ENCODE measurements around the gene TRIM31. TPM values are rescaled to one million over a fixed set of nuclear protein-coding genes. Genes with fewer than 3 reads are reported as not detected.
A peak's percentile ranks its signal among the peaks of the same experiment; 100 is the strongest.

Gene TRIM31
- total and polyA plus RNA-seq, 4 donors: 0.16 to 1.3 (median 0.48) TPM

DNA sequence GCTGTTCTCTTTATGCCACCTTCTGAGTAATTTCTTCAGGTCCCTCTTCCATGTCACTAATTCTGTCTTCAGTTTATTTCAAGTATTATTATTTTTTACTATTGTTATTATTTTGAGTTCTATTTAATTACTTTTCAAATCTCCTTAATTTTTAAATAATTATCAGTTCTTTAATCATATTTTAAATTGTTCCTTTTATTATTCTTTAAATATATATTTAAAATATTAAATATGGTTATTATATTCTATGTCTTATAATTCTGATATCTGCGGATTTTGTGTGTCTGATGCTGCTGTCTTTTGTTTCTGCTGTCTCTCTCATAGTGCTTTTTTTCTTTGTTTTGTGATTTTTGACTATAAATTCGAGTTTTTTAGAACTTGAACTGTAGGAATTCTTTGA lies 49.6 kb downstream of the TRIM31 start (continued):
- TF ChIP-seq ZBTB33 (IDR thresholded peaks at IDR 0.05) (no peak), JUND (IDR thresholded peaks at IDR 0.05) (no peak), GABPA (IDR thresholded peaks at IDR 0.05 in 1 of 2, conservative IDR thresholded peaks at IDR 0.05 in 1 of 2) (no peak), YY1 (IDR thresholded peaks at IDR 0.05) (no peak), EGR1 (IDR thresholded peaks at IDR 0.05; ENCODE audit: low read depth in 2 of 2) (no peak), NR2F2 (IDR thresholded peaks at IDR 0.05) (no peak), TAF1 (conservative IDR thresholded peaks at IDR 0.05) (no peak), FOXA2 (IDR thresholded peaks at IDR 0.05) (no peak), RAD21 (IDR thresholded peaks at IDR 0.05) (no peak)
- TF ChIP-seq, protein P1, sequence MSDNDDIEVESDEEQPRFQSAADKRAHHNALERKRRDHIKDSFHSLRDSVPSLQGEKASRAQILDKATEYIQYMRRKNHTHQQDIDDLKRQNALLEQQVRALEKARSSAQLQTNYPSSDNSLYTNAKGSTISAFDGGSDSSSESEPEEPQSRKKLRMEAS (IDR thresholded peaks at IDR 0.05): no peak
- TF ChIP-seq, protein P2, sequence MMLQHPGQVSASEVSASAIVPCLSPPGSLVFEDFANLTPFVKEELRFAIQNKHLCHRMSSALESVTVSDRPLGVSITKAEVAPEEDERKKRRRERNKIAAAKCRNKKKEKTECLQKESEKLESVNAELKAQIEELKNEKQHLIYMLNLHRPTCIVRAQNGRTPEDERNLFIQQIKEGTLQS (IDR thresholded peaks at IDR 0.05): no peak

GRCh38 chr6:30062471-30063178 lies 50.3 kb downstream of the TRIM31 start:
- peak overlapping the region in 1 of 3 donors; percentile 52 for H3K4me3 ChIP-seq (ENCODE audit: low read depth in 1 of 3, low read length in 3 of 3)
- WGBS: 89% methylated on average over 7 of the region's 7 CpGs
- H3K36me3 ChIP-seq (ENCODE audit: control insufficient read depth in 4 of 4, insufficient read depth in 3 of 4, low read depth in 1 of 4, low read length in 3 of 4): peaks cover 0 to 7% (median 2%) of the 10 kb centered on the region in 4 donors
- H3K27ac ChIP-seq (ENCODE audit: low read depth in 1 of 2, low read length in 2 of 2): no peak overlapping the region
- H3K9ac ChIP-seq (ENCODE audit: low read depth in 1 of 2, low read length in 2 of 2): no peak overlapping the region
- TF ChIP-seq ZBTB33 (IDR thresholded peaks at IDR 0.05): no peak
- no peak for TF ChIP-seq GABPA (IDR thresholded peaks at IDR 0.05 in 1 of 2, conservative IDR thresholded peaks at IDR 0.05 in 1 of 2)
- no peak for TF ChIP-seq JUND (IDR thresholded peaks at IDR 0.05)
- no peak for TF ChIP-seq EGR1 (IDR thresholded peaks at IDR 0.05; ENCODE audit: low read depth in 2 of 2)
- TF ChIP-seq, protein P3, sequence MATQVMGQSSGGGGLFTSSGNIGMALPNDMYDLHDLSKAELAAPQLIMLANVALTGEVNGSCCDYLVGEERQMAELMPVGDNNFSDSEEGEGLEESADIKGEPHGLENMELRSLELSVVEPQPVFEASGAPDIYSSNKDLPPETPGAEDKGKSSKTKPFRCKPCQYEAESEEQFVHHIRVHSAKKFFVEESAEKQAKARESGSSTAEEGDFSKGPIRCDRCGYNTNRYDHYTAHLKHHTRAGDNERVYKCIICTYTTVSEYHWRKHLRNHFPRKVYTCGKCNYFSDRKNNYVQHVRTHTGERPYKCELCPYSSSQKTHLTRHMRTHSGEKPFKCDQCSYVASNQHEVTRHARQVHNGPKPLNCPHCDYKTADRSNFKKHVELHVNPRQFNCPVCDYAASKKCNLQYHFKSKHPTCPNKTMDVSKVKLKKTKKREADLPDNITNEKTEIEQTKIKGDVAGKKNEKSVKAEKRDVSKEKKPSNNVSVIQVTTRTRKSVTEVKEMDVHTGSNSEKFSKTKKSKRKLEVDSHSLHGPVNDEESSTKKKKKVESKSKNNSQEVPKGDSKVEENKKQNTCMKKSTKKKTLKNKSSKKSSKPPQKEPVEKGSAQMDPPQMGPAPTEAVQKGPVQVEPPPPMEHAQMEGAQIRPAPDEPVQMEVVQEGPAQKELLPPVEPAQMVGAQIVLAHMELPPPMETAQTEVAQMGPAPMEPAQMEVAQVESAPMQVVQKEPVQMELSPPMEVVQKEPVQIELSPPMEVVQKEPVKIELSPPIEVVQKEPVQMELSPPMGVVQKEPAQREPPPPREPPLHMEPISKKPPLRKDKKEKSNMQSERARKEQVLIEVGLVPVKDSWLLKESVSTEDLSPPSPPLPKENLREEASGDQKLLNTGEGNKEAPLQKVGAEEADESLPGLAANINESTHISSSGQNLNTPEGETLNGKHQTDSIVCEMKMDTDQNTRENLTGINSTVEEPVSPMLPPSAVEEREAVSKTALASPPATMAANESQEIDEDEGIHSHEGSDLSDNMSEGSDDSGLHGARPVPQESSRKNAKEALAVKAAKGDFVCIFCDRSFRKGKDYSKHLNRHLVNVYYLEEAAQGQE (IDR thresholded peaks at IDR 0.05): no peak
- TF ChIP-seq, protein P1 (IDR thresholded peaks at IDR 0.05): no peak
- TF ChIP-seq, protein P2 (IDR thresholded peaks at IDR 0.05): no peak
- TF ChIP-seq RAD21 (IDR thresholded peaks at IDR 0.05): no peak
- TF ChIP-seq HNF4G (IDR thresholded peaks at IDR 0.05): no peak
- TF ChIP-seq HNF4A (conservative IDR thresholded peaks at IDR 0.05): no peak
- no peak for TF ChIP-seq RXRA (IDR thresholded peaks at IDR 0.05)
- no peak for TF ChIP-seq SP1 (IDR thresholded peaks at IDR 0.05)
- H3K9me3 ChIP-seq (ENCODE audit: control insufficient read depth in 4 of 4, low read length in 3 of 4): no peaks in the 10 kb centered on the region
- no peaks in the 10 kb centered on the region for H3K27me3 ChIP-seq (ENCODE audit: control insufficient read depth in 4 of 4, insufficient read depth in 4 of 4, low read length in 3 of 4)
- DNase-seq (ENCODE audit: low spot score): no peak
- H3K4me1 ChIP-seq (ENCODE audit: control insufficient read depth in 4 of 4, insufficient read depth in 4 of 4, low read length in 3 of 4): peaks cover 4 to 43% (median 32%) of the 10 kb centered on the region in 4 donors
